Spinal cord (tissue), 10 donors: Measurements from ENCODE around the gene SORCS2. TPM values are rescaled to one million over a fixed set of nuclear protein-coding genes. Genes with fewer than 3 reads are reported as not detected.

ENCODE experiments used
- DNase-seq, 6 donors: peaks; one replicate each; pipeline versions ENCODE4 v3.0.0 to v3.0.0-alpha.2; 2013 to 2015; ENCODE audit warnings: low spot score in 6 of 6, low read depth in 4 of 6
- H3K27ac ChIP-seq: one replicate; pipeline ENCODE4 v1.5.1; 2013; ENCODE audit warnings: low read depth, low read length, control low read depth
- H3K27me3 ChIP-seq: one replicate; pipeline ENCODE4 v1.6.1; 2013; ENCODE audit warnings: low read length; ENCODE audit not compliant: control insufficient read depth, insufficient read depth
- H3K36me3 ChIP-seq: one replicate; pipeline ENCODE4 v1.6.1; 2013; ENCODE audit warnings: low read length; ENCODE audit not compliant: control insufficient read depth, insufficient read depth
- H3K4me1 ChIP-seq: one replicate; pipeline ENCODE4 v1.6.1; 2013; ENCODE audit warnings: low read length; ENCODE audit not compliant: control insufficient read depth, insufficient read depth
- H3K4me3 ChIP-seq: one replicate; pipeline ENCODE4 v1.5.1; 2013; ENCODE audit warnings: low read depth, low read length, control low read depth
- H3K9me3 ChIP-seq: one replicate; pipeline ENCODE4 v1.6.1; 2013; ENCODE audit warnings: low read length; ENCODE audit not compliant: control insufficient read depth, insufficient read depth
- WGBS: methylation state at CpG from one replicate; pipeline ENCODE4 v1.1.5; 2013; ENCODE audit warnings: missing lambda C conversion rate; ENCODE audit not compliant: insufficient coverage; 5-methylcytosine and 5-hydroxymethylcytosine counted together
- polyA plus RNA-seq, 2 donors: library from polyadenylated mRNA; unstranded; fragments of 120-200 nt; gene quantifications; one replicate each; pipeline ENCODE4 v1.2.1, GENCODE V29; 2013; ENCODE audit not compliant: insufficient read length in 2 of 2
- total RNA-seq, 2 donors: library from RNA; depleted of rRNA in 1 of 2; stranded (reverse); fragments of 120-200 nt in 1 of 2; fragments of >200 nt in 1 of 2; gene quantifications; one replicate each; pipeline versions ENCODE4 v1.2.3 to v1.2.4, GENCODE V29; 2013 to 2014
- donor health status: healthy.

Gene SORCS2
- total and polyA plus RNA-seq, 4 donors, result 7.3 to 24.8 (median 16.5) TPM

- H3K36me3 ChIP-seq, result no peaks in the 10 kb centered on the region
- H3K27me3 ChIP-seq, result no peaks in the 10 kb centered on the region
- 83% methylated on average over 14 of the region's 14 CpGs for WGBS
- H3K4me1 ChIP-seq, result peaks cover 12% of the 10 kb centered on the region
- H3K9me3 ChIP-seq, result no peaks in the 10 kb centered on the region
- H3K27ac ChIP-seq, result no peak overlapping the region
- H3K4me3 ChIP-seq, result no peak overlapping the region
- peak in 1 of 6 donors; percentile 77 for DNase-seq
Measured at GRCh38 chr4:7607156-7607910, 415.0 kb downstream of the SORCS2 start.

DNA sequence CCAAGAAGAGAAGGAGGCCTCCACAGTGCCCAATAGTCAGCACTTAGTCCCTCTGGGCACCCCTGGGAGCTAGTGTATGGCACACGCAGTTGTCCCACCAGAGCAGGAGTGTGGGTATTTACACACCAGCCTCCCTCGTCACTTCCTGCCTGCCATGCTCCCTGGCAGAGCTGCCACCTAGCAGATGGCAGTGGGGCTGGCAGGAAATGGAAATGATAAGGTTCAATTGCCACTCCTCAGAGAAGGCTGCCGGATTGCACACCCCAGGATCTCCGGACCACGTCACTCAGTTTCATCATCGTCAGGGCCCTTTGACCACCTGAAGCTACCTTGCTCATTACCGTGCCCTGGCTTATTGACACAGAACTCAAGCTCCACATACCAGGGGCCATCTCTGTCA is 415.7 kb downstream of the SORCS2 start:
- Histone ChIP-seq H3K36me3 (no peaks in the 10 kb centered on the region), H3K27ac (no peak overlapping the region), H3K4me1 (peaks cover 18% of the 10 kb centered on the region), H3K9me3 (no peaks in the 10 kb centered on the region), H3K4me3 (no peak overlapping the region), H3K27me3 (no peaks in the 10 kb centered on the region)
- WGBS, result 65% methylated on average over 6 of the region's 7 CpGs
- peak in 1 of 6 donors; percentile 52 for DNase-seq

- 94% methylated on average over 8 of the region's 10 CpGs for WGBS
- no peak for DNase-seq
- no peak overlapping the region for H3K27ac ChIP-seq
- no peaks in the 10 kb centered on the region for H3K9me3 ChIP-seq
- H3K4me1 ChIP-seq, result peaks cover 18% of the 10 kb centered on the region
- H3K36me3 ChIP-seq, result no peaks in the 10 kb centered on the region
- no peaks in the 10 kb centered on the region for H3K27me3 ChIP-seq
- no peak overlapping the region for H3K4me3 ChIP-seq
Measured at GRCh38 chr4:7609316-7609715, 417.0 kb downstream of the SORCS2 start.

- H3K9me3 ChIP-seq, result no peaks in the 10 kb centered on the region
- no peak overlapping the region for H3K27ac ChIP-seq
- peaks cover 18% of the 10 kb centered on the region for H3K4me1 ChIP-seq
- H3K4me3 ChIP-seq, result no peak overlapping the region
- no peak for DNase-seq
- 85% methylated on average over 9 of the region's 17 CpGs for WGBS
- no peaks in the 10 kb centered on the region for H3K27me3 ChIP-seq
- H3K36me3 ChIP-seq, result no peaks in the 10 kb centered on the region
Measured at GRCh38 chr4:7610022-7610670, 417.8 kb downstream of the SORCS2 start.

DNA sequence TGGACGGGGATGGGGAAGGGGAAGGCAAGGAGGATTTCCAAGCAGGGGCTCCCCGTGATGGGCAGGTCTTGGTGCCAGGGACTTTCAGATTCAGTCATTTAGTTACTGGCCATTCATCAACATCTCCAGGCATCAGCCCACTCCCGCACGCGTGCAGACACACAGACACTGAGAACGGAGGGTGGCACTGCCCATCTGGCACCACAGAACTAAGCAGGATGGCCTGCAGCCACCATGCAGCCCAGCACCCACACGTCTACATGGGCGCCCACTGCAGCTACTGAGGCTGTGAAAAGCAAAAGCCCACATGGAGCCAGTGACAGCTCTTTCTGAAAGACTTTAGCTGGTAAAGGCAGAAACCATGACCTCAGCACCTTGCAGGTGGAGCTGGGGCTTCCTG is 418.5 kb downstream of the SORCS2 start:
- Histone ChIP-seq H3K4me3 (no peak overlapping the region), H3K27ac (no peak overlapping the region), H3K9me3 (no peaks in the 10 kb centered on the region), H3K36me3 (no peaks in the 10 kb centered on the region), H3K27me3 (no peaks in the 10 kb centered on the region), H3K4me1 (peaks cover 18% of the 10 kb centered on the region)
- DNase-seq, result no peak
- WGBS, result 89% methylated on average over 7 of the region's 8 CpGs

DNA sequence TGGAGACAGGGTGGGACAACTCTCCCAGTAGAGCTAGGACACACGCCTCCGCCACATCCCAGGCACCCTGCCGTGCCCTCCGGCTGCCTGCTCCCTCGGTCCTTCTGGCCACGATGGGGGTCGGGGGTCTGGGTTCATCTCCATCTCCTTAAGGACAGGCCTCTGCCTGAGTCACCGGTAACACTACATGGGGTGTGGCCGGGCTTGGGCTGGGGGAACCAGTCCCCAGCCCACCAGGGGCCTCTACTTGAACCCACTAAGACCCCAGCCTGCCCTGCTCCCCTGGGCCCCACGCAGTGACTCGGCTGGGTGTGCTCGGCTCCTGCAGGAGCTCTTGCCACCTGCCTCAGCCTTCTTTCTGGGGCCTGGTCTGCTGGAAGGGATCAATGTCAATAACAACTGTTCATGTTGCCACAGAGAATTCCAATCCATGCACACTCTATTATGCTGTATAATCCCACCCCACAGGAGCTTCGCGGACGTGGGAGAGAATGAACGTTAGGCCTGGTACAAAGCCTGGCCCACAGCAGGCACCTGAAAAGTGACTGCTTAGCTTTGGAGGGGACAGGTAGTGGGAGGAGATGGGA is 420.1 kb downstream of the SORCS2 start:
- Histone ChIP-seq H3K27ac (no peak overlapping the region), H3K27me3 (no peaks in the 10 kb centered on the region)
- 86% methylated on average over 13 of the region's 16 CpGs for WGBS

GRCh38 chr4:7614350-7614949 is 422.1 kb downstream of the SORCS2 start:
- Histone ChIP-seq H3K27ac (no peak overlapping the region), H3K27me3 (no peaks in the 10 kb centered on the region), H3K4me3 (no peak overlapping the region), H3K36me3 (no peaks in the 10 kb centered on the region), H3K9me3 (no peaks in the 10 kb centered on the region), H3K4me1 (peaks cover 6% of the 10 kb centered on the region)
- 95% methylated on average over 1 of the region's 1 CpG for WGBS
- no peak for DNase-seq

More for the DNA sequence above, 420.1 kb downstream of the SORCS2 start:
- H3K4me1 ChIP-seq, result peaks cover 14% of the 10 kb centered on the region
- DNase-seq, result no peak
- no peak overlapping the region for H3K4me3 ChIP-seq
- H3K36me3 ChIP-seq, result no peaks in the 10 kb centered on the region
- no peaks in the 10 kb centered on the region for H3K9me3 ChIP-seq

GRCh38 chr4:7616193-7616592 is 423.9 kb downstream of the SORCS2 start:
- Histone ChIP-seq H3K4me1 (peaks cover 22% of the 10 kb centered on the region), H3K9me3 (no peaks in the 10 kb centered on the region), H3K27me3 (no peaks in the 10 kb centered on the region), H3K4me3 (no peak overlapping the region), H3K27ac (no peak overlapping the region), H3K36me3 (no peaks in the 10 kb centered on the region)
- DNase-seq, result no peak
- 100% methylated on average over 1 of the region's 3 CpGs for WGBS

DNA sequence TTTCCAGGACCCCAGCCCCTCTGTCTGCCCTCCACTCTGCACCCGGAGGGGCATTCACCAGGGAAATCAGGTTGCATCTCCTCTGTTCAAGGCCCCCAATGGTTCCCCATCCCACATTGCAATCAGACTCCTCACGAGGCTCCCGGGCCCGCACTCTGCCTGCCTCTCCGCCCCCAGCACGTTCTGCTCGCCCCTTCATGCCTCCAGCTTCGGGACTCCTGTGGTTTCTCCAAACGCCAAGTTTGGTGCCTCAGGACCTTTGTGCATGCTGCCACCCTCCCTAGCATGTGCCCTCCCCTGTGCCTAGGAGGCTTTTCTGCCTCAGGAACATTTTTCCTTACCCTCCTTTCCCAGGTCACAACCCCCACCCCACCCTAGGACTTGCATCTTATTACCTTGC is 426.0 kb downstream of the SORCS2 start:
- 84% methylated on average over 9 of the region's 9 CpGs for WGBS
- no peak for DNase-seq
- H3K36me3 ChIP-seq, result no peaks in the 10 kb centered on the region
- H3K4me1 ChIP-seq, result peaks cover 29% of the 10 kb centered on the region
- no peak overlapping the region for H3K27ac ChIP-seq
- no peak overlapping the region for H3K4me3 ChIP-seq
- H3K27me3 ChIP-seq, result no peaks in the 10 kb centered on the region
- no peaks in the 10 kb centered on the region for H3K9me3 ChIP-seq
